ENCODE measurements around the gene UBXN11.

Gene UBXN11

DNA sequence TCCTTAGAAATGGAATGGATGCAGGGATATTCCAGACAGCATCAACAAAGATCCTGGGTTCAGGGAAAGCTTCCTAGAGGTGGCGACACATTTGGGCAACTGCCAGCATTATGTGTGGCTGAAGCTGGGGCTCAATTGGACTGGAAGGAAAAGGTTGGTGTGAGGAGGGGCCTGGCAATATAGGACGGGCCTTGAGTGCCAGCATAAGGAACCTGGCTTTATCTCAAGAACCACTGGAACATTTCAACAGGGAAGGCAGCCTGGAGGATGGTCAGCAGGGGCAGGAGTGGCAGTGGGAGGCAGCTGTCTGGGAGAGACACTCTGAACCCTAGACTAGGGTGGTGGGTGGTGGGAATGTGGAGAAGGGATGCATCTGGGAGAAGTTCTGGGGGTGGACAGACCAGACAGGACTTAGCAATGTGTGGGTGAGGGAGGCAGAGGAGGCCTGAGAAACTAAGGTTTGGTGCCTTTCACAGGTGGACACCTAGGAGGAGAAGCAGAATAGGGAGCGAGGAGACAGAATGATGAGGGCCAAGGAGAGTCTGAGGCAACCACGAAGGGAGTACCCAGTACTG is 23.1 kb downstream of the UBXN11 start:
- no peak for DNase-seq (ENCODE audit: low spot score)
- ChIA-PET CTCF (interaction anchor here (0.9 kb wide), 1 partner anchor 133 kb away, joined by 3 read pairs; no protein-coding TSS in a partner anchor), POLR2A (ENCODE audit: low non-redundant PET) (no interaction called here)
- TF ChIP-seq, protein P1, sequence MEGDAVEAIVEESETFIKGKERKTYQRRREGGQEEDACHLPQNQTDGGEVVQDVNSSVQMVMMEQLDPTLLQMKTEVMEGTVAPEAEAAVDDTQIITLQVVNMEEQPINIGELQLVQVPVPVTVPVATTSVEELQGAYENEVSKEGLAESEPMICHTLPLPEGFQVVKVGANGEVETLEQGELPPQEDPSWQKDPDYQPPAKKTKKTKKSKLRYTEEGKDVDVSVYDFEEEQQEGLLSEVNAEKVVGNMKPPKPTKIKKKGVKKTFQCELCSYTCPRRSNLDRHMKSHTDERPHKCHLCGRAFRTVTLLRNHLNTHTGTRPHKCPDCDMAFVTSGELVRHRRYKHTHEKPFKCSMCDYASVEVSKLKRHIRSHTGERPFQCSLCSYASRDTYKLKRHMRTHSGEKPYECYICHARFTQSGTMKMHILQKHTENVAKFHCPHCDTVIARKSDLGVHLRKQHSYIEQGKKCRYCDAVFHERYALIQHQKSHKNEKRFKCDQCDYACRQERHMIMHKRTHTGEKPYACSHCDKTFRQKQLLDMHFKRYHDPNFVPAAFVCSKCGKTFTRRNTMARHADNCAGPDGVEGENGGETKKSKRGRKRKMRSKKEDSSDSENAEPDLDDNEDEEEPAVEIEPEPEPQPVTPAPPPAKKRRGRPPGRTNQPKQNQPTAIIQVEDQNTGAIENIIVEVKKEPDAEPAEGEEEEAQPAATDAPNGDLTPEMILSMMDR (conservative IDR thresholded peaks at IDR 0.05; ENCODE audit: low read depth) = no peak
- H3K27ac ChIP-seq = peak overlapping the region; percentile 99

DNA sequence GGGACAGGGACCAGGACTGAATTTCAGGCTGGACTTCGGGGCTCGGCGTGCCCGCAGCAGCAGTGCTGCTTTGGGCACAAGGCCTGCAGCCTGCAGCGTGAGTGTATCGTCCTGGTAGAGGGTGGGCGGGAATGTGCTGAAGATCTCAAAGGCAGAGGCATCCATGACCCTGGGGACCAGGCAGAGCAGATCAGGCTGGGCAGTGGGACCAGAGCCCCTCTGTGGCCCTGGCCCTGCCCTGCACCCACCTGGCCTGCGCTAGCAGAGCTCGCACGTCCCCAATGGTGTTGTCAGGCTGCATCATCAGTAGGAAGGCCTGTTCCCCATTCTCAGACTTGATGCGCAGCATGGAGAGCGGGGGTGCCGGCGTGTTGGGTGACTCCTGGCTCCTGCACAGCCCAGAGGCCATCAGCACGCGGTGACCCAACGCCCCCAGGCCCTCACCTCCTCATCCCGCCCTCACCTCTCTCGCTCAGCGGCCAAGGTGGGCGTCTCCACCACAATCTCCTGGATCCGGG is 24.0 kb downstream of the UBXN11 start:
- H3K27ac ChIP-seq = peak overlapping the region; percentile 99
- no peak for DNase-seq (ENCODE audit: low spot score)
- POLR2A ChIA-PET (ENCODE audit: low non-redundant PET) = no interaction called here
- TF ChIP-seq, protein P1 (conservative IDR thresholded peaks at IDR 0.05; ENCODE audit: low read depth) = no peak
- CTCF ChIA-PET = interaction anchor here (0.6 kb wide), 1 partner anchor 49 kb away, joined by 4 read pairs; no protein-coding TSS in a partner anchor

DNA sequence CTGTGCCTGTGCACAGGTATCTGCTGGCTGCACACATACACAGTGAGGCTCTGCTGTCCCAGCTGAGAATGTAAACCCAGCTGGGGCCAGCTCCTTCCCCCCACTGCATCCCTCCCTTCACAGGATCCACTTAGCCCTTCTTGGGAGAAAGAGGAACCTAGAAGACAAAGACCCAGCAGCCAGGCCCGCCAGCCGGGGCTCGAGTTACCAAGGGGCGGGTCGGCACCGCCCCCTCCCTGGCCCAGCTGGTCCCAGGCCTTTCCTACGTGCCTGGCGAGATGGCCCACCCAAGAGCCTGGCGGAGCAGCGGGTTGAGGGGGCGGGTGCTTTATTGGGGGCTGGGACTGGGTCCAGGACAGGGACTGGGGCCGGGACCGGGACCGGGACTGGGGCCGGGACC is 24.5 kb downstream of the UBXN11 start:
- TF ChIP-seq, protein P1 (conservative IDR thresholded peaks at IDR 0.05; ENCODE audit: low read depth) = no peak
- no peak for DNase-seq (ENCODE audit: low spot score)
- peak overlapping the region; percentile 99 for H3K27ac ChIP-seq
- POLR2A ChIA-PET (ENCODE audit: low non-redundant PET) = no interaction called here
- CTCF ChIA-PET = interaction anchor here (1.7 kb wide), 1 partner anchor 48 kb away, joined by 4 read pairs; the partner anchor contains the start of gene CEP85

DNA sequence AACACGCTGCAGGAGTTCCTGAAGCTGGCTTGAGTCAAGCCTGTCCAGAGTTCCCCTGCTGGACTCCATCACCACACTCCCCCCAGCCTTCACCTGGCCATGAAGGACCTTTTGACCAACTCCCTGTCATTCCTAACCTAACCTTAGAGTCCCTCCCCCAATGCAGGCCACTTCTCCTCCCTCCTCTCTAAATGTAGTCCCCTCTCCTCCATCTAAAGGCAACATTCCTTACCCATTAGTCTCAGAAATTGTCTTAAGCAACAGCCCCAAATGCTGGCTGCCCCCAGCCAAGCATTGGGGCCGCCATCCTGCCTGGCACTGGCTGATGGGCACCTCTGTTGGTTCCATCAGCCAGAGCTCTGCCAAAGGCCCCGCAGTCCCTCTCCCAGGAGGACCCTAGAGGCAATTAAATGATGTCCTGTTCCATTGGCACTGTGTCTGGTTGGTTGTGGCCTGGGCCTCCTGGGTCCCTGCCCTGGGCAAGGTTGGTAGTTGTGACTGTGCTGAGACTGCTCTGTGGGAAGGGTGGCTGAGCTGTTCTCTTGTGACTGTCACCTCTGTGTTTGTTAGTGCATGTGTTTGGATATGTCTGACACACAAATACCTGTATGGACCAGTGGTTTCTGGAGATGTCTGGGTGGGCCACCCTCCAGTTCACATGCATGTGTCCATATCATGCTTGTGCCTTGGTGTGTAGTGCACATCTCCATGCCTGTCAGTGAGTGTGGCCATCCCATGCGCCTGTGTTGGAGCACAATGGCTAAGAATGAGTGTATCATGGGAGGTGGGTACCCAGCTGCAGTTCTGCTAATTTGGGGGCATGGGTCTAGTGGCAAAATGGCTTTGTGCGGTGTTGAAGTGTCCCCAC is 25.1 kb downstream of the UBXN11 start:
- DNase-seq (ENCODE audit: low spot score) = no peak
- peak overlapping the region; percentile 99 for H3K27ac ChIP-seq
- TF ChIP-seq, protein P1 (conservative IDR thresholded peaks at IDR 0.05; ENCODE audit: low read depth) = no peak
- CTCF ChIA-PET = interaction anchor here (0.6 to 1.7 kb wide), 3 partner anchors 47 to 75 kb away, joined by 3 to 6 read pairs (median 4); partner anchors contain the start of gene CEP85
- POLR2A ChIA-PET (ENCODE audit: low non-redundant PET) = no interaction called here

DNA sequence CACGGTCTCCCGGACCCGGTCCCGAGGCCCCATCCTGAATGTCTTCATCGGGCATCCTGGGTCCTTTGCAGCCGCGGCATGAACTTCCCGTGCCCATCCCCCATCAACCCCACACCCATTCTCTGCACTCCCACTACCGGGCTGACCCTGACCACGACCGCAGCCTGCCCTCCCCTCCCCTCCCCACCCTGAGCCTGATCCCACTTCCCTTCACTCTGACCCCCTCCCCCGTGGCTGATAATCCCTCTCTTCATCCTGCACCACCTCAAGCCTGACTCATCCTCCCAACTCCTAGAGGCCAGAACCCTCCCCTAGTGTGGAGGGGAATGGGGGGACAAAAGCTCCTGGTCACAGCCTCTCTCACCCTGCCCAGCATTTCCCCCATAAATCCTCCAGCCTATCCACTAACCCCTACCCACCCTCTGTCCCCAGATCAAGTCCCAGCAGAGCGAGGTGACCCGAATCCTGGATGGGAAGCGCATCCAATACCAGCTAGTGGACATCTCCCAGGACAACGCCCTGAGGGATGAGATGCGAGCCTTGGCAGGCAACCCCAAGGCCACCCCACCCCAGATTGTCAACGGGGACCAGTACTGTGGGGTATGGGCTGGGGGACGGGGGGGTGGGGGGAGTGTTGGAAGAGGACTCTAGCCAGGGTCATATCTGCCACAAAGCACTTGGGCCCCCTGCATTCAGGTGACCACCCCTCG is 25.9 kb downstream of the UBXN11 start:
- H3K27ac ChIP-seq = peak overlapping the region; percentile 99
- DNase-seq (ENCODE audit: low spot score) = peak; percentile 76
- TF ChIP-seq, protein P1 (conservative IDR thresholded peaks at IDR 0.05; ENCODE audit: low read depth) = no peak
- POLR2A ChIA-PET (ENCODE audit: low non-redundant PET) = no interaction called here
- CTCF ChIA-PET = interaction anchor here (0.6 to 1.7 kb wide), 3 partner anchors 46 to 75 kb away, joined by 3 to 6 read pairs (median 4); partner anchors contain the start of gene CEP85
